Measurements from ENCODE around the gene EYS.

- TF ChIP-seq CTCF (IDR thresholded peaks at IDR 0.05; ENCODE audit: low read length), result no peak
- no peak for TF ChIP-seq EZH2phosphoT487 (IDR thresholded peaks at IDR 0.05; ENCODE audit: low read length)
- no peak for TF ChIP-seq EZH2 (optimal IDR thresholded peaks at IDR 0.05; ENCODE audit: low read depth, low read length)
Observed at GRCh38 chr6:63864061-63864460, 1843.0 kb downstream of the EYS start.

Data from MM.1S (cell line).